ENCODE data around the gene TNNI2.

The TNNI2 gene

GRCh38 chr11:1820463-1821325, 18.1 kb upstream of the TNNI2 start:
- no peak for DNase-seq

GRCh38 chr11:1821562-1821961, 17.2 kb upstream of the TNNI2 start:
- no peak for DNase-seq

- DNase-seq, result no peak
Measured at GRCh38 chr11:1822648-1823375, 16.0 kb upstream of the TNNI2 start.

GRCh38 chr11:1823376-1824220, 15.2 kb upstream of the TNNI2 start:
- no peak for DNase-seq

- no peak for DNase-seq
Measured at GRCh38 chr11:1824221-1825038, 14.4 kb upstream of the TNNI2 start.

GRCh38 chr11:1825039-1825740, 13.6 kb upstream of the TNNI2 start:
- no peak for DNase-seq

- DNase-seq, result no peak
Measured at GRCh38 chr11:1825785-1826451, 12.9 kb upstream of the TNNI2 start.

- DNase-seq, result no peak
Measured at GRCh38 chr11:1826552-1827094, 12.2 kb upstream of the TNNI2 start.

- peak in 34 of 56 donors; percentile 9 to 74 (median 43) for DNase-seq
Measured at GRCh38 chr11:1827095-1827813, 11.5 kb upstream of the TNNI2 start.

GRCh38 chr11:1827931-1828330, 10.8 kb upstream of the TNNI2 start:
- DNase-seq, result no peak

GRCh38 chr11:1828542-1828941, 10.2 kb upstream of the TNNI2 start:
- no peak for DNase-seq

- no peak for DNase-seq
Measured at GRCh38 chr11:1829039-1829820, 9.6 kb upstream of the TNNI2 start.

- no peak for DNase-seq
Measured at GRCh38 chr11:1830004-1830321, 8.8 kb upstream of the TNNI2 start.

- no peak for DNase-seq
Measured at GRCh38 chr11:1830322-1831223, 8.2 kb upstream of the TNNI2 start.

GRCh38 chr11:1831338-1832210, 7.2 kb upstream of the TNNI2 start:
- DNase-seq, result no peak

Data from nucleus accumbens (tissue), 56 donors.